HFFc6 (cell line): ENCODE measurements around the gene STAMBP. TPM values are rescaled to one million over a fixed set of nuclear protein-coding genes. Genes with fewer than 3 reads are reported as not detected.
"Not testable (repeated sequence)": the region's sequence is repeated elsewhere in the genome, so short reads cannot be mapped to it uniquely, and the experiment has no call there.

Experiments
- DNase-seq: peaks from one replicate; pipeline ENCODE4 v3.0.0-alpha.2; 2018
- H3K27ac Mint-ChIP-seq: 2 replicates; pipeline ENCODE4 v1.8.0; 2020; ENCODE audit warnings: mild to moderate bottlenecking, mixed read lengths
- H3K27me3 Mint-ChIP-seq: 2 replicates; pipeline ENCODE4 v1.8.0; 2021; ENCODE audit warnings: mild to moderate bottlenecking, moderate library complexity, mixed read lengths; ENCODE audit not compliant: insufficient read depth
- H3K36me3 Mint-ChIP-seq: 2 replicates; pipeline ENCODE4 v1.8.0; 2021; ENCODE audit warnings: low read depth, mixed read lengths
- H3K4me1 Mint-ChIP-seq: 2 replicates; pipeline ENCODE4 v1.8.0; 2020; ENCODE audit warnings: low read depth, mixed read lengths
- H3K4me3 Mint-ChIP-seq: 2 replicates; pipeline ENCODE4 v1.8.0; 2020; ENCODE audit warnings: mild to moderate bottlenecking, moderate library complexity, mixed read lengths
- H3K9me3 Mint-ChIP-seq: 2 replicates; pipeline ENCODE4 v1.8.0; 2020; ENCODE audit warnings: mild to moderate bottlenecking, mixed read lengths
- CTCF ChIP-seq: fragments of 200-600 bp; sonication (generic); IDR thresholded peaks from 2 replicates; pipeline ENCODE4 v1.5.0; 2021; ENCODE audit warnings: antibody characterized with exemption, mild to moderate bottlenecking
- total RNA-seq, 6 experiments: library from RNA; stranded (reverse); fragmentation: NEBNext Ultra II Directional; extraction: Animal tissue kit (Norgen Biotek cat#: 25700); gene quantifications; 2 replicates in 1 of 6; 3 replicates in 5 of 6; pipeline ENCODE4 v1.2.3, GENCODE V29; 2021

STAMBP gene
- total RNA-seq, 6 experiments from 2014 or later: 31.6 to 37.2 (median 34.5) TPM

GRCh38 chr2:73859721-73860586 is 31.2 kb downstream of the STAMBP start:
- peak overlapping the region; percentile 34; the same call in 1 of the 2 replicates for H3K27ac Mint-ChIP-seq
- peaks cover 49% of the 10 kb centered on the region for H3K4me1 Mint-ChIP-seq
- H3K9me3 Mint-ChIP-seq: no peaks in the 10 kb centered on the region
- H3K4me3 Mint-ChIP-seq: no peak overlapping the region
- no peak for TF ChIP-seq CTCF
- peaks cover 2% of the 10 kb centered on the region for H3K27me3 Mint-ChIP-seq
- peaks cover 33% of the 10 kb centered on the region for H3K36me3 Mint-ChIP-seq
- DNase-seq: peak; percentile 89

- H3K4me3 Mint-ChIP-seq: no peak overlapping the region
- DNase-seq: no peak
- H3K27me3 Mint-ChIP-seq: peaks cover 2% of the 10 kb centered on the region; the same call in 1 of the 2 replicates
- H3K9me3 Mint-ChIP-seq: no peaks in the 10 kb centered on the region
- peaks cover 52% of the 10 kb centered on the region for H3K36me3 Mint-ChIP-seq
- TF ChIP-seq CTCF: no peak
- peaks cover 23% of the 10 kb centered on the region for H3K4me1 Mint-ChIP-seq
- no peak overlapping the region for H3K27ac Mint-ChIP-seq
Observed at GRCh38 chr2:73862987-73863386, 34.2 kb downstream of the STAMBP start.

GRCh38 chr2:73868204-73868978 is 39.6 kb downstream of the STAMBP start:
- no peak overlapping the region for H3K4me3 Mint-ChIP-seq
- no peak overlapping the region for H3K27ac Mint-ChIP-seq
- H3K27me3 Mint-ChIP-seq: peaks cover 2% of the 10 kb centered on the region; the same call in 1 of the 2 replicates
- peaks cover 41% of the 10 kb centered on the region for H3K36me3 Mint-ChIP-seq
- no peak for TF ChIP-seq CTCF
- peaks cover 11% of the 10 kb centered on the region for H3K4me1 Mint-ChIP-seq
- no peaks in the 10 kb centered on the region for H3K9me3 Mint-ChIP-seq
- no peak for DNase-seq

- Mint-ChIP-seq H3K27me3 (peaks cover 2% of the 10 kb centered on the region; the same call in 1 of the 2 replicates), H3K36me3 (peaks cover 24% of the 10 kb centered on the region), H3K9me3 (no peaks in the 10 kb centered on the region), H3K27ac (peak overlapping the region; percentile 3; the same call in 1 of the 2 replicates), H3K4me3 (peak overlapping the region; percentile 28; the same call in 1 of the 2 replicates), H3K4me1 (peaks cover 11% of the 10 kb centered on the region)
- DNase-seq: peak; percentile 34
- TF ChIP-seq CTCF: no peak
Observed at GRCh38 chr2:73870084-73870483, 41.3 kb downstream of the STAMBP start.

- no peak overlapping the region for H3K27ac Mint-ChIP-seq
Observed at GRCh38 chr2:73877071-73877802, 48.5 kb downstream of the STAMBP start.

GRCh38 chr2:73877984-73878383 is 49.2 kb downstream of the STAMBP start:
- not testable (repeated sequence) for H3K4me3 Mint-ChIP-seq, H3K27ac Mint-ChIP-seq, H3K9me3 Mint-ChIP-seq, H3K36me3 Mint-ChIP-seq, H3K4me1 Mint-ChIP-seq, DNase-seq
- H3K27me3 Mint-ChIP-seq: peaks cover 18% of the 10 kb centered on the region

More at GRCh38 chr2:73877071-73877802, 48.5 kb downstream of the STAMBP start:
- Mint-ChIP-seq H3K27me3 (peaks cover 15% of the 10 kb centered on the region), H3K4me3 (peak overlapping the region; percentile 17; the same call in 1 of the 2 replicates), H3K36me3 (peaks cover 6% of the 10 kb centered on the region; the same call in 1 of the 2 replicates), H3K9me3 (no peaks in the 10 kb centered on the region), H3K4me1 (no peaks in the 10 kb centered on the region; the same call in 1 of the 2 replicates)
- DNase-seq: no peak
- no peak for TF ChIP-seq CTCF
